Endometrial microvascular endothelial cells (primary cell): ENCODE measurements around the gene SMARCC2. TPM values are rescaled to one million over a fixed set of nuclear protein-coding genes. Genes with fewer than 3 reads are reported as not detected.

Experiments
- in situ Hi-C: cut with HindIII; loops from 2 replicates; pipeline ENCODE4 v1.10.0; 2017; ENCODE audit warnings: low sequenced_read_pairs, low pct_unique_long_range_greater_than_20kb; ENCODE audit errors: inconsistent ontology term
- total RNA-seq: library from RNA; depleted of rRNA; stranded (reverse); fragments of >200 nt; gene quantifications from one replicate; pipeline ENCODE4 v1.2.3, GENCODE V29; 2015; ENCODE audit errors: inconsistent ontology term

The SMARCC2 gene
- 43.6 TPM for total RNA-seq

- in situ Hi-C loops: no loop called here
Observed at GRCh38 chr12:56189099-56189917, at the start of gene SMARCC2. Gene SMARCC2 (minus strand): TSS chr12:56189483. CDS start chr12:56189461, 22 bp downstream.

GRCh38 chr12:56237552-56237951 is 48.3 kb upstream of the SMARCC2 start:
- in situ Hi-C loops: no loop called here

- in situ Hi-C loops: no loop called here
Observed at GRCh38 chr12:56236985-56237384, 47.7 kb upstream of the SMARCC2 start.

- in situ Hi-C loops: no loop called here
Observed at GRCh38 chr12:56236091-56236490, 46.8 kb upstream of the SMARCC2 start.

- in situ Hi-C loops: no loop called here
Observed at GRCh38 chr12:56234746-56235436, 45.6 kb upstream of the SMARCC2 start.

GRCh38 chr12:56231184-56231582 is 41.9 kb upstream of the SMARCC2 start:
- in situ Hi-C loops: no loop called here

- in situ Hi-C loops: no loop called here
Observed at GRCh38 chr12:56230432-56231183, 41.3 kb upstream of the SMARCC2 start.

- in situ Hi-C loops: no loop called here
Observed at GRCh38 chr12:56229916-56230431, 40.7 kb upstream of the SMARCC2 start, which contains the start of gene SLC39A5. Gene SLC39A5 (plus strand): TSS chr12:56230051. CDS start chr12:56231275, 1,224 bp downstream.

GRCh38 chr12:56229082-56229481 is 39.8 kb upstream of the SMARCC2 start:
- in situ Hi-C loops: no loop called here

- in situ Hi-C loops: no loop called here
Observed at GRCh38 chr12:56224954-56225353, 35.7 kb upstream of the SMARCC2 start.

GRCh38 chr12:56224102-56224701 is 34.9 kb upstream of the SMARCC2 start, which contains the start of gene NABP2:
Gene NABP2 (plus strand): TSS chr12:56224342. CDS start chr12:56224857, 515 bp downstream.
- in situ Hi-C loops: no loop called here

GRCh38 chr12:56223571-56224101 is 34.4 kb upstream of the SMARCC2 start:
- in situ Hi-C loops: no loop called here

GRCh38 chr12:56222531-56222895 is 33.2 kb upstream of the SMARCC2 start:
- in situ Hi-C loops: no loop called here

GRCh38 chr12:56221757-56222530 is 32.7 kb upstream of the SMARCC2 start, which contains the start of gene RNF41:
Gene RNF41 (minus strand): TSS chr12:56221922. CDS start chr12:56214047, 7,875 bp downstream.
- in situ Hi-C loops: no loop called here

- in situ Hi-C loops: no loop called here
Observed at GRCh38 chr12:56221232-56221756, 32.0 kb upstream of the SMARCC2 start.

GRCh38 chr12:56220611-56221231 is 31.4 kb upstream of the SMARCC2 start:
- in situ Hi-C loops: no loop called here

- in situ Hi-C loops: no loop called here
Observed at GRCh38 chr12:56219840-56220239, 30.6 kb upstream of the SMARCC2 start.
